GM12874 (cell line): ENCODE results near the gene CHML.
A peak's percentile ranks its signal among the peaks of the same experiment; 100 is the strongest.

Experiments
- CTCF ChIP-seq: IDR thresholded peaks from 2 replicates; pipeline ENCODE4 v1.5.1; 2011; ENCODE audit warnings: low read depth, mild to moderate bottlenecking, control low read depth, low read length, moderate library complexity; ENCODE audit not compliant: insufficient read depth

CHML gene

GRCh38 chr1:241627453-241628259, 12.5 kb downstream of the CHML start:
- TF ChIP-seq CTCF, result peak; percentile 52; the same call in 1 of the 2 replicates

GRCh38 chr1:241624935-241625334, 15.2 kb downstream of the CHML start:
- no peak for TF ChIP-seq CTCF

DNA sequence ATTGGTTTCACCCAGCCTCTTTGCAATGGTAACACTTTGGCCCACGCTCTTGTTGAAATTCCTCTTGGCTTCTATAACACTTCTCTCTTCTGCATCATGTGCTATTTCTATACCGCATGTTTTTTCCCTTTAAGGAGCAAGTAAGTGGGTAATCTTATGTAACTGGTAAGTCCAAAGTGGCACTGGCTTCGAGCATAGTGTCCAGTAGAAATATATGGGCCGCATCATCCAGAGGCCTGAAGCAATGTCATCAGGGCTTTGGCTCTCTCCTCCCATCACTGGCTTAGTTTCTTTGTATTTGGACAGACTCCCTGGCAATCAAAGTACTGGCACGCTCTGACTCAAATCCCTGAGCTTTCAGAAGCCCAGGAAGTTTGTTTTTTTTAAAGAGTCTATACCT, 17.5 kb downstream of the CHML start:
- no peak for TF ChIP-seq CTCF

- TF ChIP-seq CTCF, result no peak
Measured at GRCh38 chr1:241617426-241617825, 22.7 kb downstream of the CHML start.

DNA sequence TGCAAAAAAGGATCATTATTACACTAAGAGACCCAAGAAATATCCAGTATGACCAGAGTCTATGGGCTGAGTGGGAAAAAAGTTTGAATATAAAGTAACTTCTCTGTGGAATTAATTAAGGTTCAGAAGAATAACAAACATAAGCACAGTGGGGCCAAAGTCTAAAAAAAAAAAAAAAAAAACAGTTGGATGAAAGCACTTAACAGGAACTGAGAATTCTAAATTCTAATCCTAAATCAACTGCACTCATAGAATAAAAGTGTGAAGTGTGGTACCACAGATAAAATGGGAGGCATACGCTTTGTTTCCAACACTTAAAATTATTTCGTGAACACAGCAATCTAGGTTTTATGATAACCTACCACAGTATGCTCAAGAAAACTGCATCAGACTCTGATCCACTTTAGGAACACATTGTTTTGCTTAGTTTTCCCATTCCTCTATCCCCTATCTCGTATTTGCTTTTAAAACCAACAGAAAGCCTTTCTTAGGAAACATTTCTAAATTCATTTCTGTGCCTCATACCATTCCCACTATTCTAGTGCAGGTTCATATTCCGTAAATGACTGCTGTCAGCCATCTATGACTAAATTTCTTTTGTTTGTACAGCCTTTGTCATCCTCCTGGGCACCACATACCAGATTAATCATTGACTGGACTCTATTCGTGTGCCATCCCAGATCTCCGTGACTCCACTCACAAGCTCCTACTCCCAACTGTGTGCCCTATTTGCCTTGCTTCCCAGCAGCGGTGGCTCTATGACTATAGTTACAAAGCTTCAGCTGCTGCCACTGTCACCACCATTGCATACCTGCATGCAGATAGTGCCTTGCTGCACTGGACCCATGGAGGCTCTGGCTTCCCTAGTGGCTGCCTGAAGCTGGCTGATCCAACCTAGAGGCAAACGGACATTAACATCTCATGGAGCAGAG, 24.9 kb downstream of the CHML start:
- no peak for TF ChIP-seq CTCF

DNA sequence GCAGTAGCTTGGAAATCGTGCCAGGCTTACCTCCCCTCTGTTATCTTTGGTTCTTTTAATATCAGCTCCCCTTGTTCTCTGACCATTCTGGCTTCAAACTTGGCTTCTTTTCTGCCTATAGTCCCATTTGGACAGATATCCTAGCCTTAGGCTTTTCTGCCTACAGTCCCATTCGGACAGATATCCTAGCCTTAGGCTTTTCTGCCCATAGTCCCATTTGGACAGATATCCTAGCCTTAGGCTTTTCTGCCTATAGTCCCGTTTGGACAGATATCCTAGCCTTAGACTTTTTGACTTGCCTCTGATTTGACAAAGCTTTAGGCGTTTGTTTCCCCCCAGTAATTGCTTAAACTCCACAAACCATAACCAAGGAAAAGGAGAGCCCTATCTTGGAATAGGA, 25.6 kb downstream of the CHML start:
- TF ChIP-seq CTCF, result no peak

DNA sequence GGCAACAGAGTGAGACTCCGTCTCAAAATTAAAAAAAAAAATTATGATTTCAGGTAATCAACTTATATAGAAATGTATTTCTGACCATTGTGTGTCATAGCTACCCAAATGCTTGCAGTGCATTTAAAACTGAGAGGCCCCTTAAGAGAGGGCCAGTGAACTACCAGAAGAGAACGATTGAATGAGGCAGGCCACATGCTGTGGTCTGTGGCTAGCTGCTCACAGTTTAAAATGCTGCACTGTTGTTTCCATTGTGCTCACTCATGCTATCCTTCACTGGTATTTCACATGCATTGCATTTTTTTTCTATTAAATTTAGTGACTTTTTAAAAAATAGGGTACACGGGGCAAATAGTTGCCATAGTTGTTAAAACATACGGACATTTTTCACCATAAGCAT, 26.0 kb downstream of the CHML start:
- TF ChIP-seq CTCF, result no peak
